GM12865 (cell line): ENCODE results near the gene CCL13.

Experiments used
- DNase-seq: peaks from one replicate; pipeline ENCODE4 v3.0.0; 2010; ENCODE audit warnings: low read depth
- H3K4me3 ChIP-seq: 2 replicates; pipeline ENCODE4 v1.5.1; 2011; ENCODE audit warnings: mild to moderate bottlenecking, low read depth, low read length, control low read depth
- CTCF ChIP-seq: IDR thresholded peaks from 2 replicates; pipeline ENCODE4 v1.5.1; 2011; ENCODE audit warnings: low read length, control low read depth, low read depth, inconsistent platforms; ENCODE audit not compliant: insufficient read depth; ENCODE audit errors: missing control alignments

Gene CCL13

DNA sequence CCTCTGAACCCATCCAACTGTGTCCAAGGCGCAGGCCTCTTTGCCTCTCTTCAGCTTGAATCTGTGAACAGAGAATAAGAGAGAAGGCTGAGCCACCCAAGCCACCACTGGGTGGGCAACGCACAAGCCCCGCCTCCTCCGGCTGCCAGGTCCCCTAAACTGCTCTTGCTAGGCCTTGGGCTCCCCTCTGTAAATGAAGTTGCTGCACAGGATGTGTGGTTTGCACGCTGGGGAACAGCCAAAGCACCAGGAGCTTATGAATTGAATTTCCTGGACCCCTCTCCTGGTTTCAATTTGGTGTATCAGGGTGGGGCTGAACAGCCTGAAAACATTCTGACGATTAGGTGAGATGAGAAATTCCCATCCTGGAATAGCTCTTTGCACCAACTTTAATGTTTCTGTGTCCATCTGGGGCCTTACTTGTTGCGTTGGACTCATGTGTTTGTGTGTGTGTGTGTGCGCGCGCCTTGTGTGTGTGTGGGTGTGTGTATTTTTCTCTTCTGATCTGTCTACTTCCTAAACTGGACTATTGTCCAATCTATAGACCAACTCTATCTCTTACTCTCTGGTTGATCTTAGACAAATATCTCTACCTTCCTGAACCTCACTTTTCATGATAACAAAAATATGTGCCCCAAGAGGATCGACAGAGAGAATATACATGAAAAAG lies 4.5 kb downstream of the CCL13 start:
- TF ChIP-seq CTCF, result no peak
- no peak overlapping the region for H3K4me3 ChIP-seq
- no peak for DNase-seq

- DNase-seq, result peak; percentile 91
- peak; percentile 100 for TF ChIP-seq CTCF
- H3K4me3 ChIP-seq, result no peak overlapping the region
Observed at GRCh38 chr17:34361478-34362061, 5.3 kb downstream of the CCL13 start.

DNA sequence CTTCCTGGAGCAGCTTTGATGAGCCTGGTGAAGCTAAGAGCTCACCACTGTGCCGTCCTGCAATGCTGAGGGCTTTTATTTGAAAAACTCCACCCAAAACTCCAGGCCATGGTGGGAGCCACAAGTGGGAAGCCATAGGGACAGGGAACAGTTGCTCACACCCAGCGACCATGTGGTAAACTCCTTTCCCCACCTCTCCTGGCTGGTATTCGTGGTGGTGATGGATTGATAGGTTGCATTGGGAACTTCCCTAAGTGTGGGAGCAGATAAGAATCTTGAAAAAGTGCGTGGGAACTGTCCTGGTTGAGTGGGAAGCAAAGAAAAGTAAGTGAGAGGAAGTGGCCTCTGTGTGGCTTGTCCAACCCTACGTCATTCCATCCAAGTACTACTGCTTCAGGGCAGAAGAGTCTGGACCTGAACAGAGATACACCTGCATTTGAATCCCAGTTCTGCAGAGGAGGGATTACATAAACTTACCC lies 6.9 kb downstream of the CCL13 start, which contains the start of gene CCL1:
CCL1 (minus strand) TSS at position 51 of the 479 bp plus-strand sequence. CDS start 72 bp downstream, outside the sequence.
- no peak for DNase-seq
- no peak for TF ChIP-seq CTCF
- no peak within 1 kb of the TSS for H3K4me3 ChIP-seq

DNA sequence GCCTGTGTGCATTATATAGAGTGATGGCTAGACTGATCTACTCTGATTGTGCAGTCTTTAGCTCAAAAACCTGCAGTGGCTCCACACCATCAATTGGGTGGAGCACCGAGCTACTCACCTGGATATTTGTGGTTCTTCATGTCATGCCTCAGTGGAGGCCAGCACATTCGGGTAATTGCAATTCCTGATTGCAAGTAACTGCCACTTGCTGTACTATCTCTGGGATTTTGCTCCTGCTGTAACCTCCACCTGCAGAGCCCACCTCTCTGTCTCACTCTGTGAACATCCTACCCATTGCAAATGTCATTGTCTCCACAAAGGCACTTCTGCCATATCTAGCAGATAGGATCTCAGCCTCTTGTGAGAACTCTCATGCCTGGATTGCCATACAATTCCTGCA lies 8.5 kb downstream of the CCL13 start:
- H3K4me3 ChIP-seq, result no peak overlapping the region
- no peak for DNase-seq
- no peak for TF ChIP-seq CTCF

DNA sequence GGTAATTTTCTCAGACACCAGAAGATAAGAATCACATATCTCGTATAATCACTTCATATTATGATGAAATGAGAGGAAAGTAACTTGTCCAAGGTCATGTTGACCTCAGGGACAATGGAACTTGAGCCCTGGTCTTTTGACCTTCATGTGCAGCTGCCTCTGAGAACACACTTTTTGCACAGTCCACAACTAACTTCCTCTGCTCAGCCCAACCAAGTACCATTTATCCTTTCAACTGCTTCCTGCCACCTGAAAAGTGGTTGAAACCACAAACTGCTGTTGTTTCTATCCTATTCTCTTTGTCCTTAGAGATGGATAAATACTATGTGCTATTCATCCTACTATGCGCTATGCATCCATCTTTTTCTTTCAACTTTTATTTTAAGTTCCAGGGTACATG lies 9.1 kb downstream of the CCL13 start:
- no peak overlapping the region for H3K4me3 ChIP-seq
- peak; percentile 28 for DNase-seq
- TF ChIP-seq CTCF, result no peak

DNA sequence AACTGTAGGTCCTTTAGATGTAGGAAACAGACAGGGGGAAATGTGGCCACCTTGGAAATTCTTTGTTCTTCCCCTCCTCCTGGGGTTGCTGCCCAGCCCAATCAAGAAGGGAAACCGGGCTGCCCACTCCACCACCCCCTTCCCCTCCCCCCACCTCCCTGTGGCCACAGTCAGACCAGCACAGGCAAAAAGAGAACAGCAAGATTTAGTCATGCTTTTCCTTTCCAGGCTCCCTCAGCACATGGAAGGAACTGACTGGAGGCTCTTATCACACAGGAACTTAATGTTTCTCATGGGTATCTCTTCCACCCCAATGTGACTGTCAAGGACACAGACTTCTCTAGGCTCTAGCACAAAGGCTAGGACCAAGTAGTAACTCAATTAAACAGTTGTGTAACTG lies 9.7 kb downstream of the CCL13 start:
- no peak for DNase-seq
- TF ChIP-seq CTCF, result no peak
- no peak overlapping the region for H3K4me3 ChIP-seq
